Measurements from ENCODE around the gene DLG1.

DNA sequence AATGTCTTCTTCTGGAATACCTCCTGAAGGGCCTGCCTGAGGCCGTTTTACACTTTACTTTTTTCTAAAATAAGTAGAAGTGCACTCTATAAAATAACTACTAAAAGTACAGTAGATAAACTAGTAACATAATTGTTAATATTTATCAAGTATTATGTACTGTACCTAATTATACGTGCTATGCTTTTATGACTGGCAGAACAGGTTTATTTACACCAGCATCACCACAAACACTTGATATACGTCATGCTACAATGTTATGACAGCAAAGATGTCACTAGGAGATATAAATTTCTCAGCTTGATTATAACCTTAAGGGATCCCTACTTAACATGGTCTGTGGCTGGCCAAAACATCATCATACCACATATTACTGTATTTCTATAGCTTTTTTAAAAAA lies 29.4 kb downstream of the DLG1 start:
- TF ChIP-seq, protein P1, sequence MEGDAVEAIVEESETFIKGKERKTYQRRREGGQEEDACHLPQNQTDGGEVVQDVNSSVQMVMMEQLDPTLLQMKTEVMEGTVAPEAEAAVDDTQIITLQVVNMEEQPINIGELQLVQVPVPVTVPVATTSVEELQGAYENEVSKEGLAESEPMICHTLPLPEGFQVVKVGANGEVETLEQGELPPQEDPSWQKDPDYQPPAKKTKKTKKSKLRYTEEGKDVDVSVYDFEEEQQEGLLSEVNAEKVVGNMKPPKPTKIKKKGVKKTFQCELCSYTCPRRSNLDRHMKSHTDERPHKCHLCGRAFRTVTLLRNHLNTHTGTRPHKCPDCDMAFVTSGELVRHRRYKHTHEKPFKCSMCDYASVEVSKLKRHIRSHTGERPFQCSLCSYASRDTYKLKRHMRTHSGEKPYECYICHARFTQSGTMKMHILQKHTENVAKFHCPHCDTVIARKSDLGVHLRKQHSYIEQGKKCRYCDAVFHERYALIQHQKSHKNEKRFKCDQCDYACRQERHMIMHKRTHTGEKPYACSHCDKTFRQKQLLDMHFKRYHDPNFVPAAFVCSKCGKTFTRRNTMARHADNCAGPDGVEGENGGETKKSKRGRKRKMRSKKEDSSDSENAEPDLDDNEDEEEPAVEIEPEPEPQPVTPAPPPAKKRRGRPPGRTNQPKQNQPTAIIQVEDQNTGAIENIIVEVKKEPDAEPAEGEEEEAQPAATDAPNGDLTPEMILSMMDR (IDR thresholded peaks at IDR 0.05), result no peak
- TF ChIP-seq POLR2A (IDR thresholded peaks at IDR 0.05), result no peak
- no peak for TF ChIP-seq POLR2AphosphoS5 (IDR thresholded peaks at IDR 0.05; ENCODE audit: insufficient read depth in 1 of 2, low read depth in 1 of 2)
